Fibroblast of lung (primary cell): ENCODE results near the gene KSR2. TPM values are rescaled to one million over a fixed set of nuclear protein-coding genes. Genes with fewer than 3 reads are reported as not detected.
A peak's percentile ranks its signal among the peaks of the same experiment; 100 is the strongest.

Experiments
- DNase-seq, 2 donors: peaks; one replicate each; pipeline versions ENCODE4 v3.0.0 to v3.0.0-alpha.2; 2010; ENCODE audit warnings: low read depth in 2 of 2
- H2AFZ ChIP-seq: 2 replicates; pipeline ENCODE4 v1.5.1; 2012; ENCODE audit warnings: low read length, control low read depth, inconsistent platforms
- H3K27ac ChIP-seq: 2 replicates; pipeline ENCODE4 v1.5.1; 2011; ENCODE audit warnings: low read length, control low read depth; ENCODE audit not compliant: insufficient read depth
- H3K27me3 ChIP-seq: 2 replicates; pipeline ENCODE4 v1.5.1; 2011; ENCODE audit warnings: mild to moderate bottlenecking, low read length; ENCODE audit not compliant: control insufficient read depth, insufficient read depth
- H3K36me3 ChIP-seq: 2 replicates; pipeline ENCODE4 v1.5.1; 2011; ENCODE audit warnings: low read length; ENCODE audit not compliant: control insufficient read depth, insufficient read depth
- H3K4me1 ChIP-seq: 2 replicates; pipeline ENCODE4 v1.5.1; 2011; ENCODE audit warnings: low read length; ENCODE audit not compliant: control insufficient read depth, insufficient read depth; ENCODE audit errors: extremely low read depth
- H3K4me2 ChIP-seq: 2 replicates; pipeline ENCODE4 v1.5.1; 2011; ENCODE audit warnings: low read length, control low read depth; ENCODE audit not compliant: insufficient read depth; ENCODE audit errors: extremely low read depth
- H3K4me3 ChIP-seq, 4 experiments: fragments of 200-600 bp in 1 of 4; sonication (generic) in 1 of 4; replicated peaks in 1 of 4; 2 replicates each; pipeline ENCODE4 v1.5.1; 2011 to 2016; ENCODE audit warnings: low read length in 4 of 4, low read depth in 3 of 4, mild to moderate bottlenecking in 3 of 4, control low read depth in 2 of 4, inconsistent platforms in 1 of 4, mixed read lengths in 1 of 4; ENCODE audit not compliant: insufficient read depth in 1 of 4; ENCODE audit errors: control extremely low read depth in 1 of 4
- H3K79me2 ChIP-seq: 2 replicates; pipeline ENCODE4 v1.5.1; 2012; ENCODE audit warnings: mild to moderate bottlenecking, low read length, inconsistent platforms; ENCODE audit not compliant: control insufficient read depth, insufficient read depth
- H3K9ac ChIP-seq: 2 replicates; pipeline ENCODE4 v1.5.1; 2011; ENCODE audit warnings: mild to moderate bottlenecking, low read length, control low read depth; ENCODE audit not compliant: insufficient read depth
- H3K9me3 ChIP-seq: 2 replicates; pipeline ENCODE4 v1.5.1; 2012; ENCODE audit warnings: low read depth, low read length; ENCODE audit not compliant: control insufficient read depth, insufficient read depth
- H4K20me1 ChIP-seq: 2 replicates; pipeline ENCODE4 v1.5.1; 2011; ENCODE audit warnings: low read length; ENCODE audit not compliant: control insufficient read depth, insufficient read depth; ENCODE audit errors: extremely low read depth
- CTCF ChIP-seq, 2 donors: IDR thresholded peaks in 1 of 2; conservative IDR thresholded peaks in 1 of 2; 1 replicate in 1 of 2; 2 replicates in 1 of 2; pipeline ENCODE4 v1.5.1; 2011 to 2012; ENCODE audit warnings: low read length in 2 of 2, control low read depth in 1 of 2, inconsistent platforms in 1 of 2, low read depth in 1 of 2, mild to moderate bottlenecking in 1 of 2
- EZH2 ChIP-seq: IDR thresholded peaks from 2 replicates; pipeline ENCODE4 v1.5.1; 2012; ENCODE audit warnings: low read length, control low read depth, mild to moderate bottlenecking; ENCODE audit errors: missing control alignments
- polyA plus RNA-seq, 2 donors: library from polyadenylated mRNA; depleted of rRNA in 1 of 2; stranded (reverse) in 1 of 2; unstranded in 1 of 2; fragments of >200 nt; gene quantifications; 2 replicates each; pipeline ENCODE4 v1.2.1, GENCODE V29; 2011 to 2012; ENCODE audit warnings: missing spikeins in 1 of 2
- total RNA-seq: library from RNA; depleted of rRNA; stranded (reverse); fragments of >200 nt; gene quantifications from 2 replicates; pipeline ENCODE4 v1.2.1, GENCODE V29; 2014

KSR2 gene
- total and polyA plus RNA-seq, 2 donors (not counting 1 experiment from before 2014, with no cell fraction given): not detected

GRCh38 chr12:117778656-117779055 lies 190.1 kb downstream of the KSR2 start:
- H3K27ac ChIP-seq: no peak overlapping the region
- H3K79me2 ChIP-seq: no peaks in the 10 kb centered on the region
- TF ChIP-seq EZH2 (no peak), CTCF (conservative IDR thresholded peaks at IDR 0.05 in 1 of 2, IDR thresholded peaks at IDR 0.05 in 1 of 2; ENCODE audit: low read depth in 1 of 2, low read length in 2 of 2) (no peak)
- no peaks in the 10 kb centered on the region for H4K20me1 ChIP-seq
- no peak overlapping the region for H2AFZ ChIP-seq
- no peaks in the 10 kb centered on the region for H3K4me1 ChIP-seq
- no peak overlapping the region for H3K4me3 ChIP-seq
- H3K9ac ChIP-seq: no peak overlapping the region
- H3K27me3 ChIP-seq: no peaks in the 10 kb centered on the region
- H3K36me3 ChIP-seq: no peaks in the 10 kb centered on the region
- DNase-seq: no peak
- H3K4me2 ChIP-seq: no peak overlapping the region
- H3K9me3 ChIP-seq: no peaks in the 10 kb centered on the region

GRCh38 chr12:117774941-117775775 lies 193.6 kb downstream of the KSR2 start:
- Histone ChIP-seq H3K9me3 (no peaks in the 10 kb centered on the region), H3K4me3 (no peak overlapping the region), H4K20me1 (no peaks in the 10 kb centered on the region), H3K79me2 (no peaks in the 10 kb centered on the region), H2AFZ (no peak overlapping the region), H3K4me1 (no peaks in the 10 kb centered on the region), H3K36me3 (no peaks in the 10 kb centered on the region), H3K27ac (no peak overlapping the region), H3K27me3 (no peaks in the 10 kb centered on the region), H3K4me2 (no peak overlapping the region), H3K9ac (no peak overlapping the region)
- no peak for TF ChIP-seq CTCF (conservative IDR thresholded peaks at IDR 0.05 in 1 of 2, IDR thresholded peaks at IDR 0.05 in 1 of 2; ENCODE audit: low read depth in 1 of 2, low read length in 2 of 2)
- TF ChIP-seq EZH2: no peak
- peak in 1 of 2 donors; percentile 1 for DNase-seq

- no peaks in the 10 kb centered on the region for H3K9me3 ChIP-seq
- no peaks in the 10 kb centered on the region for H4K20me1 ChIP-seq
- no peaks in the 10 kb centered on the region for H3K27me3 ChIP-seq
- no peak overlapping the region for H3K4me3 ChIP-seq
- no peak overlapping the region for H3K27ac ChIP-seq
- TF ChIP-seq CTCF (conservative IDR thresholded peaks at IDR 0.05 in 1 of 2, IDR thresholded peaks at IDR 0.05 in 1 of 2; ENCODE audit: low read depth in 1 of 2, low read length in 2 of 2): no peak
- no peak overlapping the region for H2AFZ ChIP-seq
- no peaks in the 10 kb centered on the region for H3K4me1 ChIP-seq
- DNase-seq: no peak
- H3K4me2 ChIP-seq: no peak overlapping the region
- no peaks in the 10 kb centered on the region for H3K36me3 ChIP-seq
- no peaks in the 10 kb centered on the region for H3K79me2 ChIP-seq
- H3K9ac ChIP-seq: no peak overlapping the region
These were observed 199.9 kb downstream of the KSR2 start for GRCh38 chr12:117768860-117769259.
